GM12864 (cell line): ENCODE measurements around the gene RAD50.

Source experiments
- DNase-seq: peaks from one replicate; pipeline ENCODE4 v3.0.0-alpha.2; 2011; ENCODE audit warnings: low read depth
- H3K4me3 ChIP-seq: 2 replicates; pipeline ENCODE4 v1.5.1; 2011; ENCODE audit warnings: mild to moderate bottlenecking, low read depth, low read length, control low read depth
- CTCF ChIP-seq: IDR thresholded peaks from 2 replicates; pipeline ENCODE4 v1.5.1; 2011; ENCODE audit warnings: low read depth, mild to moderate bottlenecking, moderate library complexity, low read length, control low read depth, inconsistent platforms; ENCODE audit errors: missing control alignments

RAD50 gene

GRCh38 chr5:132678735-132679134, 122.0 kb downstream of the RAD50 start:
- DNase-seq: no peak
- TF ChIP-seq CTCF: no peak
- H3K4me3 ChIP-seq: no peak overlapping the region

- no peak overlapping the region for H3K4me3 ChIP-seq
- TF ChIP-seq CTCF: no peak
- DNase-seq: no peak
These were observed 122.4 kb downstream of the RAD50 start for GRCh38 chr5:132679166-132679565.

GRCh38 chr5:132679717-132680380, 123.1 kb downstream of the RAD50 start:
- no peak for DNase-seq
- no peak overlapping the region for H3K4me3 ChIP-seq
- no peak for TF ChIP-seq CTCF

GRCh38 chr5:132680780-132681475, 124.2 kb downstream of the RAD50 start:
- DNase-seq: no peak
- no peak for TF ChIP-seq CTCF
- no peak overlapping the region for H3K4me3 ChIP-seq

- H3K4me3 ChIP-seq: no peak overlapping the region
- DNase-seq: no peak
- no peak for TF ChIP-seq CTCF
These were observed 124.7 kb downstream of the RAD50 start for GRCh38 chr5:132681476-132681831.

GRCh38 chr5:132681983-132682382, 125.2 kb downstream of the RAD50 start:
- DNase-seq: no peak
- TF ChIP-seq CTCF: no peak
- no peak overlapping the region for H3K4me3 ChIP-seq

GRCh38 chr5:132684491-132684890, 127.7 kb downstream of the RAD50 start:
- DNase-seq: no peak
- TF ChIP-seq CTCF: no peak
- no peak overlapping the region for H3K4me3 ChIP-seq
